WTC11 (cell line): ENCODE data around the gene PLEKHH2. TPM values are rescaled to one million over a fixed set of nuclear protein-coding genes. Genes with fewer than 3 reads are reported as not detected.

Experiments
- ATAC-seq: fragments of 200-7000 bp; cut with Tn5 transposase; 2 replicates; pipeline ENCODE4 v1.10.0; 2021; ENCODE audit warnings: mild to moderate bottlenecking, moderate library complexity
- CTCF ChIA-PET: fragments of 300-600 bp; sonication (Branson Sonifier 250); formaldehyde crosslinking; loops from one replicate; lab custom pipeline; 2021; ENCODE audit warnings: antibody characterized with exemption; lab: Charles Lee
- POLR2A ChIA-PET: fragments of 350-600 bp; sonication (Branson Sonifier 250); formaldehyde crosslinking; loops from one replicate; lab custom pipeline; 2021; ENCODE audit warnings: antibody characterized with exemption; lab: Charles Lee
- DNase-seq: peaks from one replicate; pipeline ENCODE4 v3.0.0; 2021; ENCODE audit warnings: low spot score
- H3K27ac Mint-ChIP-seq: 2 replicates; pipeline ENCODE4 v1.8.0; 2021; ENCODE audit warnings: mixed read lengths
- H3K27me3 Mint-ChIP-seq: 2 replicates; pipeline ENCODE4 v1.8.0; 2021; ENCODE audit warnings: low read depth, mild to moderate bottlenecking, moderate library complexity, mixed read lengths
- H3K36me3 Mint-ChIP-seq: 2 replicates; pipeline ENCODE4 v1.8.0; 2021; ENCODE audit warnings: mixed read lengths
- H3K4me1 Mint-ChIP-seq: 2 replicates; pipeline ENCODE4 v1.8.0; 2022; ENCODE audit warnings: mixed read lengths
- H3K4me3 Mint-ChIP-seq: 2 replicates; pipeline ENCODE4 v1.8.0; 2021; ENCODE audit warnings: mild to moderate bottlenecking, moderate library complexity, mixed read lengths
- H3K9me3 Mint-ChIP-seq: 2 replicates; pipeline ENCODE4 v1.8.0; 2021; ENCODE audit warnings: mixed read lengths
- CBFB ChIP-seq: sonication (generic); formaldehyde crosslinking; IDR thresholded peaks from 2 replicates; pipeline ENCODE4 v1.8.1; 2022; ENCODE audit warnings: mild to moderate bottlenecking, low read depth, missing genetic modification reagents
- ERG ChIP-seq: fragments of 250-450 bp; sonication (Bioruptor Pico); IDR thresholded peaks from 2 replicates; pipeline ENCODE4 v1.8.0; 2021; ENCODE audit warnings: mild to moderate bottlenecking
- FOXP1 ChIP-seq: sonication (generic); formaldehyde crosslinking; IDR thresholded peaks from 2 replicates; pipeline ENCODE4 v1.8.0; 2022; ENCODE audit warnings: missing genetic modification reagents, mild to moderate bottlenecking, moderate library complexity, borderline replicate concordance
- GRHL2 ChIP-seq: fragments of 250-450 bp; sonication (Bioruptor Pico); IDR thresholded peaks from 2 replicates; pipeline ENCODE4 v1.8.0; 2022; ENCODE audit warnings: mild to moderate bottlenecking, moderate library complexity; ENCODE audit not compliant: insufficient replicate concordance, severe bottlenecking
- HMGA2 ChIP-seq: fragments of 250-450 bp; sonication (Bioruptor Pico); IDR thresholded peaks from 2 replicates; pipeline ENCODE4 v1.4.0; 2021; ENCODE audit warnings: mild to moderate bottlenecking, moderate library complexity
- MAX ChIP-seq: sonication (generic); formaldehyde crosslinking; IDR thresholded peaks from 2 replicates; pipeline ENCODE4 v1.8.0; 2022; ENCODE audit warnings: mild to moderate bottlenecking, missing genetic modification reagents
- NFYB ChIP-seq: sonication (generic); formaldehyde crosslinking; conservative IDR thresholded peaks from 2 replicates; pipeline ENCODE4 v1.8.0; 2022; ENCODE audit warnings: low read depth, missing genetic modification reagents
- NR3C1 ChIP-seq: sonication (generic); formaldehyde crosslinking; conservative IDR thresholded peaks from 2 replicates; pipeline ENCODE4 v1.8.1; 2023; ENCODE audit warnings: low read depth, mild to moderate bottlenecking, missing genetic modification reagents
- RORB ChIP-seq: fragments of 250-450 bp; sonication (Bioruptor Pico); IDR thresholded peaks from 2 replicates; pipeline ENCODE4 v1.9.0; 2021; ENCODE audit warnings: mild to moderate bottlenecking
- USF1 ChIP-seq: sonication (generic); formaldehyde crosslinking; IDR thresholded peaks from 2 replicates; pipeline ENCODE4 v1.8.0; 2022; ENCODE audit warnings: mild to moderate bottlenecking, missing genetic modification reagents
- total RNA-seq: library from RNA; stranded (reverse); gene quantifications from 3 replicates; pipeline ENCODE4 v1.2.3, GENCODE V29; 2021
- TF ChIP-seq, protein P1 (sequence below): sonication (generic); formaldehyde crosslinking; IDR thresholded peaks from 2 replicates; pipeline ENCODE4 v1.8.1; 2022; ENCODE audit warnings: low read depth, mild to moderate bottlenecking, moderate library complexity, missing genetic modification reagents, borderline replicate concordance
- TF ChIP-seq, protein P2 (sequence below): fragments of 250-450 bp; sonication (Bioruptor Pico); IDR thresholded peaks from 2 replicates; pipeline ENCODE4 v1.9.0; 2021; ENCODE audit warnings: mild to moderate bottlenecking
- TF ChIP-seq, protein P3 (sequence below): sonication (generic); formaldehyde crosslinking; IDR thresholded peaks from 2 replicates; pipeline ENCODE4 v1.8.0; 2023; ENCODE audit warnings: missing genetic modification reagents, mild to moderate bottlenecking, borderline replicate concordance
- TF ChIP-seq, protein P4 (sequence below): sonication (generic); formaldehyde crosslinking; IDR thresholded peaks from 2 replicates; pipeline ENCODE4 v1.8.1; 2023; ENCODE audit warnings: mild to moderate bottlenecking, missing genetic modification reagents, borderline replicate concordance
- TF ChIP-seq, protein P5 (sequence below): sonication (generic); formaldehyde crosslinking; IDR thresholded peaks from 2 replicates; pipeline ENCODE4 v1.8.1; 2023; ENCODE audit warnings: mild to moderate bottlenecking, moderate library complexity, missing genetic modification reagents
- TF ChIP-seq, protein P6 (sequence below): sonication (generic); formaldehyde crosslinking; IDR thresholded peaks from 2 replicates; pipeline ENCODE4 v1.8.1; 2022; ENCODE audit warnings: mild to moderate bottlenecking, moderate library complexity, missing genetic modification reagents
- TF ChIP-seq, protein P7 (sequence below): sonication (generic); formaldehyde crosslinking; IDR thresholded peaks from 2 replicates; pipeline ENCODE4 v1.8.0; 2022; ENCODE audit warnings: mild to moderate bottlenecking, missing genetic modification reagents

The PLEKHH2 gene
- total RNA-seq, 1 experiment from 2014 or later: 5.8 TPM

- DNase-seq: no peak
- H3K4me3 Mint-ChIP-seq: no peak overlapping the region
- no peaks in the 10 kb centered on the region for H3K4me1 Mint-ChIP-seq
- no peak for ATAC-seq
- CTCF ChIA-PET: no interaction called here
- no peak overlapping the region for H3K27ac Mint-ChIP-seq
- POLR2A ChIA-PET: no interaction called here
- H3K9me3 Mint-ChIP-seq: no peaks in the 10 kb centered on the region
- TF ChIP-seq USF1: no peak
- no peak for TF ChIP-seq NFYB (CRISPR knock-in tag)
- TF ChIP-seq, protein P1, sequence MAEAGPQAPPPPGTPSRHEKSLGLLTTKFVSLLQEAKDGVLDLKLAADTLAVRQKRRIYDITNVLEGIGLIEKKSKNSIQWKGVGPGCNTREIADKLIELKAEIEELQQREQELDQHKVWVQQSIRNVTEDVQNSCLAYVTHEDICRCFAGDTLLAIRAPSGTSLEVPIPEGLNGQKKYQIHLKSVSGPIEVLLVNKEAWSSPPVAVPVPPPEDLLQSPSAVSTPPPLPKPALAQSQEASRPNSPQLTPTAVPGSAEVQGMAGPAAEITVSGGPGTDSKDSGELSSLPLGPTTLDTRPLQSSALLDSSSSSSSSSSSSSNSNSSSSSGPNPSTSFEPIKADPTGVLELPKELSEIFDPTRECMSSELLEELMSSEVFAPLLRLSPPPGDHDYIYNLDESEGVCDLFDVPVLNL (CRISPR knock-in tag): no peak
- no peak for TF ChIP-seq NR3C1 (CRISPR knock-in tag)
- TF ChIP-seq, protein P2, sequence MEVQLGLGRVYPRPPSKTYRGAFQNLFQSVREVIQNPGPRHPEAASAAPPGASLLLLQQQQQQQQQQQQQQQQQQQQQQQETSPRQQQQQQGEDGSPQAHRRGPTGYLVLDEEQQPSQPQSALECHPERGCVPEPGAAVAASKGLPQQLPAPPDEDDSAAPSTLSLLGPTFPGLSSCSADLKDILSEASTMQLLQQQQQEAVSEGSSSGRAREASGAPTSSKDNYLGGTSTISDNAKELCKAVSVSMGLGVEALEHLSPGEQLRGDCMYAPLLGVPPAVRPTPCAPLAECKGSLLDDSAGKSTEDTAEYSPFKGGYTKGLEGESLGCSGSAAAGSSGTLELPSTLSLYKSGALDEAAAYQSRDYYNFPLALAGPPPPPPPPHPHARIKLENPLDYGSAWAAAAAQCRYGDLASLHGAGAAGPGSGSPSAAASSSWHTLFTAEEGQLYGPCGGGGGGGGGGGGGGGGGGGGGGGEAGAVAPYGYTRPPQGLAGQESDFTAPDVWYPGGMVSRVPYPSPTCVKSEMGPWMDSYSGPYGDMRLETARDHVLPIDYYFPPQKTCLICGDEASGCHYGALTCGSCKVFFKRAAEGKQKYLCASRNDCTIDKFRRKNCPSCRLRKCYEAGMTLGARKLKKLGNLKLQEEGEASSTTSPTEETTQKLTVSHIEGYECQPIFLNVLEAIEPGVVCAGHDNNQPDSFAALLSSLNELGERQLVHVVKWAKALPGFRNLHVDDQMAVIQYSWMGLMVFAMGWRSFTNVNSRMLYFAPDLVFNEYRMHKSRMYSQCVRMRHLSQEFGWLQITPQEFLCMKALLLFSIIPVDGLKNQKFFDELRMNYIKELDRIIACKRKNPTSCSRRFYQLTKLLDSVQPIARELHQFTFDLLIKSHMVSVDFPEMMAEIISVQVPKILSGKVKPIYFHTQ (CRISPR knock-in tag): no peak
- no peak for TF ChIP-seq GRHL2
- TF ChIP-seq FOXP1 (CRISPR knock-in tag): no peak
- TF ChIP-seq, protein P3, sequence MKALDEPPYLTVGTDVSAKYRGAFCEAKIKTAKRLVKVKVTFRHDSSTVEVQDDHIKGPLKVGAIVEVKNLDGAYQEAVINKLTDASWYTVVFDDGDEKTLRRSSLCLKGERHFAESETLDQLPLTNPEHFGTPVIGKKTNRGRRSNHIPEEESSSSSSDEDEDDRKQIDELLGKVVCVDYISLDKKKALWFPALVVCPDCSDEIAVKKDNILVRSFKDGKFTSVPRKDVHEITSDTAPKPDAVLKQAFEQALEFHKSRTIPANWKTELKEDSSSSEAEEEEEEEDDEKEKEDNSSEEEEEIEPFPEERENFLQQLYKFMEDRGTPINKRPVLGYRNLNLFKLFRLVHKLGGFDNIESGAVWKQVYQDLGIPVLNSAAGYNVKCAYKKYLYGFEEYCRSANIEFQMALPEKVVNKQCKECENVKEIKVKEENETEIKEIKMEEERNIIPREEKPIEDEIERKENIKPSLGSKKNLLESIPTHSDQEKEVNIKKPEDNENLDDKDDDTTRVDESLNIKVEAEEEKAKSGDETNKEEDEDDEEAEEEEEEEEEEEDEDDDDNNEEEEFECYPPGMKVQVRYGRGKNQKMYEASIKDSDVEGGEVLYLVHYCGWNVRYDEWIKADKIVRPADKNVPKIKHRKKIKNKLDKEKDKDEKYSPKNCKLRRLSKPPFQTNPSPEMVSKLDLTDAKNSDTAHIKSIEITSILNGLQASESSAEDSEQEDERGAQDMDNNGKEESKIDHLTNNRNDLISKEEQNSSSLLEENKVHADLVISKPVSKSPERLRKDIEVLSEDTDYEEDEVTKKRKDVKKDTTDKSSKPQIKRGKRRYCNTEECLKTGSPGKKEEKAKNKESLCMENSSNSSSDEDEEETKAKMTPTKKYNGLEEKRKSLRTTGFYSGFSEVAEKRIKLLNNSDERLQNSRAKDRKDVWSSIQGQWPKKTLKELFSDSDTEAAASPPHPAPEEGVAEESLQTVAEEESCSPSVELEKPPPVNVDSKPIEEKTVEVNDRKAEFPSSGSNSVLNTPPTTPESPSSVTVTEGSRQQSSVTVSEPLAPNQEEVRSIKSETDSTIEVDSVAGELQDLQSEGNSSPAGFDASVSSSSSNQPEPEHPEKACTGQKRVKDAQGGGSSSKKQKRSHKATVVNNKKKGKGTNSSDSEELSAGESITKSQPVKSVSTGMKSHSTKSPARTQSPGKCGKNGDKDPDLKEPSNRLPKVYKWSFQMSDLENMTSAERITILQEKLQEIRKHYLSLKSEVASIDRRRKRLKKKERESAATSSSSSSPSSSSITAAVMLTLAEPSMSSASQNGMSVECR (CRISPR knock-in tag): no peak
- no peak for TF ChIP-seq HMGA2
- TF ChIP-seq RORB: no peak
- TF ChIP-seq, protein P4, sequence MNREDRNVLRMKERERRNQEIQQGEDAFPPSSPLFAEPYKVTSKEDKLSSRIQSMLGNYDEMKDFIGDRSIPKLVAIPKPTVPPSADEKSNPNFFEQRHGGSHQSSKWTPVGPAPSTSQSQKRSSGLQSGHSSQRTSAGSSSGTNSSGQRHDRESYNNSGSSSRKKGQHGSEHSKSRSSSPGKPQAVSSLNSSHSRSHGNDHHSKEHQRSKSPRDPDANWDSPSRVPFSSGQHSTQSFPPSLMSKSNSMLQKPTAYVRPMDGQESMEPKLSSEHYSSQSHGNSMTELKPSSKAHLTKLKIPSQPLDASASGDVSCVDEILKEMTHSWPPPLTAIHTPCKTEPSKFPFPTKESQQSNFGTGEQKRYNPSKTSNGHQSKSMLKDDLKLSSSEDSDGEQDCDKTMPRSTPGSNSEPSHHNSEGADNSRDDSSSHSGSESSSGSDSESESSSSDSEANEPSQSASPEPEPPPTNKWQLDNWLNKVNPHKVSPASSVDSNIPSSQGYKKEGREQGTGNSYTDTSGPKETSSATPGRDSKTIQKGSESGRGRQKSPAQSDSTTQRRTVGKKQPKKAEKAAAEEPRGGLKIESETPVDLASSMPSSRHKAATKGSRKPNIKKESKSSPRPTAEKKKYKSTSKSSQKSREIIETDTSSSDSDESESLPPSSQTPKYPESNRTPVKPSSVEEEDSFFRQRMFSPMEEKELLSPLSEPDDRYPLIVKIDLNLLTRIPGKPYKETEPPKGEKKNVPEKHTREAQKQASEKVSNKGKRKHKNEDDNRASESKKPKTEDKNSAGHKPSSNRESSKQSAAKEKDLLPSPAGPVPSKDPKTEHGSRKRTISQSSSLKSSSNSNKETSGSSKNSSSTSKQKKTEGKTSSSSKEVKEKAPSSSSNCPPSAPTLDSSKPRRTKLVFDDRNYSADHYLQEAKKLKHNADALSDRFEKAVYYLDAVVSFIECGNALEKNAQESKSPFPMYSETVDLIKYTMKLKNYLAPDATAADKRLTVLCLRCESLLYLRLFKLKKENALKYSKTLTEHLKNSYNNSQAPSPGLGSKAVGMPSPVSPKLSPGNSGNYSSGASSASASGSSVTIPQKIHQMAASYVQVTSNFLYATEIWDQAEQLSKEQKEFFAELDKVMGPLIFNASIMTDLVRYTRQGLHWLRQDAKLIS: no peak
- no peak for TF ChIP-seq CBFB
- TF ChIP-seq, protein P5, sequence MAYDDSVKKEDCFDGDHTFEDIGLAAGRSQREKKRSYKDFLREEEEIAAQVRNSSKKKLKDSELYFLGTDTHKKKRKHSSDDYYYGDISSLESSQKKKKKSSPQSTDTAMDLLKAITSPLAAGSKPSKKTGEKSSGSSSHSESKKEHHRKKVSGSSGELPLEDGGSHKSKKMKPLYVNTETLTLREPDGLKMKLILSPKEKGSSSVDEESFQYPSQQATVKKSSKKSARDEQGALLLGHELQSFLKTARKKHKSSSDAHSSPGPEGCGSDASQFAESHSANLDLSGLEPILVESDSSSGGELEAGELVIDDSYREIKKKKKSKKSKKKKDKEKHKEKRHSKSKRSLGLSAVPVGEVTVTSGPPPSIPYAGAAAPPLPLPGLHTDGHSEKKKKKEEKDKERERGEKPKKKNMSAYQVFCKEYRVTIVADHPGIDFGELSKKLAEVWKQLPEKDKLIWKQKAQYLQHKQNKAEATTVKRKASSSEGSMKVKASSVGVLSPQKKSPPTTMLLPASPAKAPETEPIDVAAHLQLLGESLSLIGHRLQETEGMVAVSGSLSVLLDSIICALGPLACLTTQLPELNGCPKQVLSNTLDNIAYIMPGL (CRISPR knock-in tag): no peak
- TF ChIP-seq ERG: no peak
- TF ChIP-seq, protein P6, sequence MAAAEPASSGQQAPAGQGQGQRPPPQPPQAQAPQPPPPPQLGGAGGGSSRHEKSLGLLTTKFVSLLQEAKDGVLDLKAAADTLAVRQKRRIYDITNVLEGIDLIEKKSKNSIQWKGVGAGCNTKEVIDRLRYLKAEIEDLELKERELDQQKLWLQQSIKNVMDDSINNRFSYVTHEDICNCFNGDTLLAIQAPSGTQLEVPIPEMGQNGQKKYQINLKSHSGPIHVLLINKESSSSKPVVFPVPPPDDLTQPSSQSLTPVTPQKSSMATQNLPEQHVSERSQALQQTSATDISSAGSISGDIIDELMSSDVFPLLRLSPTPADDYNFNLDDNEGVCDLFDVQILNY (CRISPR knock-in tag): no peak
- TF ChIP-seq, protein P7, sequence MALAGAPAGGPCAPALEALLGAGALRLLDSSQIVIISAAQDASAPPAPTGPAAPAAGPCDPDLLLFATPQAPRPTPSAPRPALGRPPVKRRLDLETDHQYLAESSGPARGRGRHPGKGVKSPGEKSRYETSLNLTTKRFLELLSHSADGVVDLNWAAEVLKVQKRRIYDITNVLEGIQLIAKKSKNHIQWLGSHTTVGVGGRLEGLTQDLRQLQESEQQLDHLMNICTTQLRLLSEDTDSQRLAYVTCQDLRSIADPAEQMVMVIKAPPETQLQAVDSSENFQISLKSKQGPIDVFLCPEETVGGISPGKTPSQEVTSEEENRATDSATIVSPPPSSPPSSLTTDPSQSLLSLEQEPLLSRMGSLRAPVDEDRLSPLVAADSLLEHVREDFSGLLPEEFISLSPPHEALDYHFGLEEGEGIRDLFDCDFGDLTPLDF (CRISPR knock-in tag): no peak
- TF ChIP-seq MAX (CRISPR knock-in tag): no peak
- H3K36me3 Mint-ChIP-seq: no peaks in the 10 kb centered on the region
- H3K27me3 Mint-ChIP-seq: no peaks in the 10 kb centered on the region
Measured at GRCh38 chr2:43810888-43811287, 173.8 kb downstream of the PLEKHH2 start.
